GM10248 (cell line): Measurements from ENCODE around the gene KIF17.
"Not testable (repeated sequence)": the region's sequence is repeated elsewhere in the genome, so short reads cannot be mapped to it uniquely, and the experiment has no call there.

ENCODE experiments used
- CTCF ChIA-PET: fragments of 300-600 bp; sonication (Branson Sonifier 250); formaldehyde crosslinking; extraction: SDS; loops from one replicate; lab custom pipeline; 2021; ENCODE audit warnings: antibody characterized with exemption; lab: Yijun Ruan, JAX
- POLR2A ChIA-PET: fragments of 350-650 bp; sonication (Branson Sonifier 250); formaldehyde crosslinking; extraction: SDS; loops from one replicate; lab custom pipeline; 2020; ENCODE audit warnings: antibody characterized with exemption; lab: Yijun Ruan, JAX
- DNase-seq: peaks from one replicate; pipeline ENCODE4 v3.0.0; 2012; ENCODE audit errors: extremely low spot score
- CTCF ChIP-seq: IDR thresholded peaks from 2 replicates; pipeline ENCODE4 v1.5.1; 2012; ENCODE audit warnings: mild to moderate bottlenecking, low read depth; ENCODE audit errors: extremely low read depth, missing control alignments, control extremely low read depth

The KIF17 gene

GRCh38 chr1:20719871-20720620 lies 2.2 kb upstream of the KIF17 start:
- ChIA-PET POLR2A (interaction anchor here (0.6 to 0.8 kb wide), 2 partner anchors 461 to 1428 kb away, joined by 3 to 5 read pairs; no protein-coding TSS in a partner anchor), CTCF (interaction anchor here (0.9 to 6.1 kb wide), 2 partner anchors 22 to 24 kb away, joined by 3 to 41 read pairs; no protein-coding TSS in a partner anchor)
- no peak for DNase-seq
- TF ChIP-seq CTCF: no peak

GRCh38 chr1:20719261-20719660 lies 1.5 kb upstream of the KIF17 start:
- ChIA-PET POLR2A (no interaction called here), CTCF (interaction anchor here (0.9 to 6.1 kb wide), 4 partner anchors 21 to 475 kb away, joined by 3 to 41 read pairs (median 3); no protein-coding TSS in a partner anchor)
- TF ChIP-seq CTCF: no peak
- DNase-seq: no peak

GRCh38 chr1:20718343-20718882 lies 606 bp upstream of the KIF17 start:
- DNase-seq, POLR2A ChIA-PET: not testable (repeated sequence)
- CTCF ChIA-PET: interaction anchor here (1.1 to 6.1 kb wide), 5 partner anchors 9 to 476 kb away, joined by 3 to 41 read pairs (median 3); no protein-coding TSS in a partner anchor

- POLR2A ChIA-PET: no interaction called here
- TF ChIP-seq CTCF: no peak
- CTCF ChIA-PET: interaction anchor here (1.1 to 6.1 kb wide), 3 partner anchors 18 to 479 kb away, joined by 3 to 41 read pairs (median 5); no protein-coding TSS in a partner anchor
- DNase-seq: no peak
Observed at GRCh38 chr1:20716232-20716631, 1.6 kb downstream of the KIF17 start.

GRCh38 chr1:20715406-20715805 lies 2.4 kb downstream of the KIF17 start:
- CTCF ChIA-PET: interaction anchor here (1.1 to 6.1 kb wide), 3 partner anchors 17 to 480 kb away, joined by 3 to 41 read pairs (median 5); no protein-coding TSS in a partner anchor
- DNase-seq: no peak
- no peak for TF ChIP-seq CTCF
- POLR2A ChIA-PET: no interaction called here

GRCh38 chr1:20713440-20713839 lies 4.4 kb downstream of the KIF17 start:
- ChIA-PET POLR2A (no interaction called here), CTCF (interaction anchor here (1.0 to 2.6 kb wide), 3 partner anchors 17 to 18 kb away, joined by 4 to 9 read pairs (median 4); partner anchors contain the start of gene SH2D5)
- TF ChIP-seq CTCF: no peak
- no peak for DNase-seq
